SH-SY5Y (cell line): ENCODE measurements around the gene LYPD6B.

Experiments used
- GATA2 ChIP-seq: IDR thresholded peaks from 2 replicates; pipeline ENCODE4 v1.6.1; 2011; ENCODE audit warnings: mild to moderate bottlenecking, low read depth, low read length
- GATA3 ChIP-seq: IDR thresholded peaks from 2 replicates; pipeline ENCODE4 v1.6.1; 2011; ENCODE audit warnings: low read depth, mild to moderate bottlenecking, low read length, moderate library complexity

DNA sequence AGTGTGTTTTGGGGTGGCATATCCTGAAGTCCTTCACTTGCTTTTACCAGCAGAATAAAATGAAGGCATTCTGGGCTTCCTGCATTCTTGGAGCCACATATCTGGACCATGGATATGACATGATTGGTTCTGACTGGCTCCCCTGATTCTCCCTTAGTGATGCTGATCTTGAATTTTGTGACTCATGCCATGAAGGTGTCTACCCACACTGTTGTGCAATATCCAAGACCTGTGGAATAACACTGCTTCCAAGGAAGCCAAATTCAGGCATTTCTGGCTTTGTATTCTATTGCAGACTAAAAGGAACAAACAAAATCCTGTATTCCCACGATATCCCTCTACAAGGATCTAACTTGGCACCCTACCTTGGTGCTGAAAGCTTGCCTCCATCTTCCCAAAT lies 125.8 kb downstream of the LYPD6B start:
- no peak for TF ChIP-seq GATA2
- no peak for TF ChIP-seq GATA3
